Skin of body (tissue), 3 donors: ENCODE results near the gene GNAS. TPM values are rescaled to one million over a fixed set of nuclear protein-coding genes. Genes with fewer than 3 reads are reported as not detected.
"Not testable (repeated sequence)": the region's sequence is repeated elsewhere in the genome, so short reads cannot be mapped to it uniquely, and the experiment has no call there.

Source experiments
- DNase-seq: peaks from one replicate; lab custom pipeline; 2025; lab: John Stamatoyannopoulos, UW
- small RNA-seq: library from RNA; depleted of rRNA; stranded (forward); fragments of <200 nt; gene quantifications from one replicate; pipeline ENCODE3, GENCODE V24; 2014; ENCODE audit warnings: low replicate concordance
- total RNA-seq: library from RNA; depleted of rRNA; stranded (reverse); fragments of >200 nt; gene quantifications from one replicate; pipeline ENCODE4 v1.2.3, GENCODE V29; 2014

Gene GNAS
- total RNA-seq, 1 donor from 2014 or later = 604 TPM

DNA sequence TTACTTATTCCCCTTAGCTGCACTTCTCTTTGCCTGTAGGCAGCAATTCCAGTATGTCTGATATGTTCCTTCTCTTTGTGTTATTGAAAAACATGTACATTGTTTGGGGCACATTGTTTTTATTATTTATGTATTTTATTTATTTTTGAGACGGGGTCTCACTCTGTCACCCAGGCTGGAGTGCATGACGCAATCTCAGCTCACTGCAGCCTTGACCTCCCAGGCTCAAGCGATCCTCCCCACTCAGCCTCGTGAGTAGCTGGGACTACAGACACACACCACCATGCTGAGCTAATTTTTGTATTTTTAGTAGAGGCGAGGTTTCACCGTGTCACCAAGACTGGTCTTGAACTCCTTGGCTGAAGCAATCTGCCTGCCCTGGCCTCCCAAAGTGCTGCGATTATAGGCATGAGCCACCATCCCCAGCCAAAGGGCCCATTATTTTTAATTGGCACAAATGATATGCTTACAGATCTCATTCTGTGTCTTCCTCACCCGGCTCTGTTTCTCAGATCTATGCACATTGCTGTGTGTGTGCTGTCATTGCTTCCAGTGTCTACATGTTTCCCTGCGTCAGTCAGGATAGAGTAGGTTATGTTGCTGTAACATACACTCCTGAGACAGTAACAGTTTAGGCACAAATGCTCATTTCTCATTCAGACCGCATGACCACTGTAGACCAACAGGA, 74.4 kb downstream of the GNAS start:
- DNase-seq = no peak

GRCh38 chr20:58927490-58928061, 75.1 kb downstream of the GNAS start:
- no peak for DNase-seq

- no peak for DNase-seq
These were observed 78.0 kb downstream of the GNAS start for GRCh38 chr20:58930496-58930895.

GRCh38 chr20:58932170-58932569, 79.7 kb downstream of the GNAS start:
- no peak for DNase-seq

- no peak for DNase-seq
These were observed 85.6 kb downstream of the GNAS start for GRCh38 chr20:58938078-58938477.

- DNase-seq = no peak
These were observed 86.0 kb downstream of the GNAS start for GRCh38 chr20:58938541-58938940.

- DNase-seq = no peak
These were observed 89.0 kb downstream of the GNAS start for GRCh38 chr20:58941471-58941870.

DNA sequence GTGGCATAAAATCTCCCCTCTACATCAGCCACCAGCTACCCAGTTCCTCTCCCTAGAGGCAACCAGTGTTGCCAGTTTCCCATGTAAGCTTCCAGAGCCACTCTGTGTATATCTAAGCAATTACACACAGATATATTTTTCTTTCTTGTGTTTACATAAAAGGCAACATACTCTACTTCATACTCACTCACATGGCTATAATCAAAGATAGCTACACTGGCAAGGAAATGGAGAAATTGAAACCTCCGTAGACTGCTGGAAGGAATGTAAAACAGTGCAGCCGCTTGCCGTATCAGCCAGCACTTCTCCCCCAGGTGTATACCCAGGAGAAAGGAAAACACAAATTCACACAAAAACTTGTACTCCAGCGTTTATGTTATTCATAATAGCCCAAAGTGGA, 90.0 kb downstream of the GNAS start:
- DNase-seq = no peak

- no peak for DNase-seq
These were observed 92.1 kb downstream of the GNAS start for GRCh38 chr20:58944610-58945009.

GRCh38 chr20:58945965-58946631, 93.6 kb downstream of the GNAS start:
- no peak for DNase-seq

DNA sequence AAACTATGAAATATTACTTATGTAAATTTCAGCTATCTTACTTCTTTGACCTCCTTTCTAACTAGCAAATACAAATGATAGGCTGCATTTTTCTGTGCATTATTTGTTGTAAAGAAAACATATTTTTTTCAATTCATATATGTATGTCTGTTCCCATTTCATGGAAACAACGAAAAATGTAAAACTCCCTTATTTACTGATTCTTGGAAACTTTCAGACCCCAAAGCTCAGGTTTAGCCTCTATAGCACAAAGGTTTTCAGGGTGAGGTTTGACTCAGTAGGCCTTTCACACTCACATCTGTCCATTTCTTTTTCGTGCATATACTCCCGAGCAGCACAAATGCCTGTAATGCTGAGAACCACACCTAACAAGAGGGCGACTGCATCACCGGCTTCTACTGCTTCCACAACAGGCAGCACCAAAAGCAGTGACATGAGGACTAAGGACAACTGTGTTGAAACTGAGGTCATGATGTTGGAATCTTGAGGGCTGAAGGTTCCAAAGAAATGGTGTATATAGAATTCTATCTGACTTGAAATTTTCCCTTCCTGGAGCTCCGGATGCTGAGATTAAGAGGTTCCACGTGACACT, 95.4 kb downstream of the GNAS start:
- not testable (repeated sequence) for DNase-seq

GRCh38 chr20:58950603-58951002, 98.1 kb downstream of the GNAS start:
- DNase-seq = no peak

DNA sequence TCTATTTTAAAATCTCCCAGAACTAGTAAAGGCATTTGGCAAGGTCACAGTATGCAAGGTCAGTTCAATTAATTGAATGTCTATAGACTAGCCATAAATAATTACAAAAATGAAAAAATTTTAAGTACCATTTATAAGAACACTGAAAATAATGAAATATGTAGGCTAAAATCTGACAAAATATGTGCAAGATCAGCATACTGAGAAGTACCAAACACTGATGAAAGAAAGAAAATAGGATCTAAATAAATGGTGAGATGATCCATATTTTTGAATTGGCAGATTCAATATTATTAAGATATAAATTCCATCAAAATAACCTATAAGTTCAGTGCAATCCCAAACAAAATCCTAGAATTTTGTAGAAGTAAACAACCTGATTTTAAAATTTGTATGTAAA, 100.5 kb downstream of the GNAS start:
- DNase-seq = no peak

- DNase-seq = no peak
These were observed 103.6 kb downstream of the GNAS start for GRCh38 chr20:58956078-58956477.

GRCh38 chr20:58959652-58960051, 107.1 kb downstream of the GNAS start:
- DNase-seq = no peak

Small RNAs within 50 kb of the gene (small RNA-seq; reads per million reads assigned to genes)
- gene MIR298 (not detected), gene RF02127 (not detected), gene RF02128 (not detected), gene RF02130 (not detected), gene RF02131 (not detected)

Other genes starting within 250 kb of the GNAS start
- gene STX16, start 201.4 kb upstream of the GNAS start, total RNA-seq = 56.8 TPM
- gene NPEPL1, start 159.9 kb upstream of the GNAS start, total RNA-seq = 19.0 TPM
- 1.3 TPM for gene GNAS-AS1, start 1.8 kb upstream of the GNAS start, total RNA-seq
- 62.0 TPM for gene NELFCD, start 128.5 kb downstream of the GNAS start, total RNA-seq
- gene CTSZ, start 154.5 kb downstream of the GNAS start, total RNA-seq = 58.6 TPM
- 3.3 TPM for gene TUBB1, start 166.7 kb downstream of the GNAS start, total RNA-seq
- gene ATP5F1E, start 179.6 kb downstream of the GNAS start, total RNA-seq = 21.6 TPM
- gene PRELID3B, start 190.1 kb downstream of the GNAS start, total RNA-seq = 50.0 TPM